HK-2 (cell line): ENCODE results near the gene MIGA2.

Source experiments
- DNase-seq: peaks from one replicate; pipeline ENCODE4 v3.0.0-alpha.2; 2018; ENCODE audit not compliant: unreplicated experiment

Gene MIGA2

DNA sequence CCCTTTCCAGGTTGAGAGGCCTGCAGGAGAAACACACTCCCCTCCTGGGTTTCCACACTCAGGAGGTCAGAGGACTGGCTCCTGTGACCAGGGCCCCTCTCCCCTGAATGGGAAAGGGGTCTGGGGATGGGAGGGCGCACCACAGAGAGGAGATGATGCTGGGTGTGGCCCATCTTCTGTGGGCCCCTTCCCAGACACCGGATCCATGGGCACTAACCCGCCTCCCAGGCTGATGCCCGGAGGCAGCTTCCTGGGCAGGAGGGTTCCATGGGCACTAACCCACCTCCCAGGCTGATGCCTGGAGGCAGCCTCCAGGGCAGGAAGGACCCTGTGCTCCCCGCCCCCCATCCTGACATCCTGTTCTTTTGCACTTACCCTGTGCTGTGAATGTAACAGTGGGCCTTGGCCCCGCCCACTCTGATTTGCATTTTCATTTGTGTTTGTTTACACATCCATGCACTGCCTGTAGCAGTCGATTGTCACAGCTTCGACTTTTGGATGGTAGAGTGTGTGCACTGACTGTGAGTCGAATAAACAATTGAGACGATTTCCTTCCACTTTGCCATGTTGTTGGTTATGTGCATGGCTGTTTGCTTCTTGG, 35.2 kb downstream of the MIGA2 start:
- no peak for DNase-seq

DNA sequence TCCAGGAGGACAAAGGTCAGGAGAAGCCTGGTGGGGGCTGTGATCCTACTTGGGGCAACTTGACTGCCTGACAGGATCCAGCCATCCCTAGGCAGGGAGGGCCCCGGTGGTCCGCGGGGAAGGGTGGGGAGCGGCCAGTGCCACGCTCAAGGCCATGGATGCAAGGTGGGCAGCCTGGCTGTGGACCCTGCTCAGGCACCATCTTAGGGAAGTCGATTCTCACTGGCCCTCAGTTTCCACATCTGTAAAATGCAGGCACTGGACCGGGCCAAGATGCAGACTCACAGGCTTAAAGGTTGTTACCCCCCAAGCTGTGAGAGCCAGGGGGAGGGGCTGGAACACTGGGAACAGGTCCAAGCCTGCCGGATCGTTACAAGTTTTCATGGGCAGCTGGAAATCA, 35.7 kb downstream of the MIGA2 start:
- DNase-seq = no peak

DNA sequence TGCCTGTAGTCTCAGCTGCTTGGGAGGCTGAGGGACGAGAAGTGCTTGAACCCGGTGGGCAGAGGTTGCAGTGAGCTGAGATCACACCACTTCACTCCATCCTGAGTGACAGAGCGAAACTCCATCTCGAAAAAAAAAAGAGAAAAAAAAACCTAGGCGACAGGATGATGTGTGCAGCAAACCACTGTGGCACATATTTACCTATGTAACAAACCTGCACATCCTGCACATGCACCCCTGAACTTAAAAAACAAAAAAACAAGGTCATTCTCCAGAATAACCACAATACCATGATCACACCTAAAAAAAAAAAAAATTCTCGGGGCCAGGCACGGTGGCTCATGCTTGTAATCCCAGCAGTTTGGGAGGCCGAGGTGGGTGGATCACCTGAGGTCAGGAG, 37.0 kb downstream of the MIGA2 start:
- DNase-seq = no peak

DNA sequence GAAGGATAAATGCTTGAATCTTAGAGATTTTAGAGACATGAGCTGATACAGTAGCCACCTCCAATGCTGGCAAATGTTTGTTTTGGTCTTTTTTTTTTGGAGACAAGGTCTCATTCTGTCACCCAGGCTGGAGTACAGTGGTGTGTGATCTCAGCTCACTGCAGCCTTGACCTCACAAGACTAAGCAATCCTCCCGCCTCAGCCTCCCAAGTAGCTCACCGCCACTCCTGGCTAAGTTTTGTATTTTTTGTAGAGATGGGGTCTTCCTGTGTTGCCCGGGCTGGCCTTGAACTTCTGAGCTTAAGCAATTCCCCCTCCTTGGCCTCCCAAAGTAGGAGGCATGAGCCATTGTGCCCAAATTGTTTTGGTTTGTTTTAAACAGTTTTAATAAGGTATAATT, 37.7 kb downstream of the MIGA2 start:
- DNase-seq = no peak

DNA sequence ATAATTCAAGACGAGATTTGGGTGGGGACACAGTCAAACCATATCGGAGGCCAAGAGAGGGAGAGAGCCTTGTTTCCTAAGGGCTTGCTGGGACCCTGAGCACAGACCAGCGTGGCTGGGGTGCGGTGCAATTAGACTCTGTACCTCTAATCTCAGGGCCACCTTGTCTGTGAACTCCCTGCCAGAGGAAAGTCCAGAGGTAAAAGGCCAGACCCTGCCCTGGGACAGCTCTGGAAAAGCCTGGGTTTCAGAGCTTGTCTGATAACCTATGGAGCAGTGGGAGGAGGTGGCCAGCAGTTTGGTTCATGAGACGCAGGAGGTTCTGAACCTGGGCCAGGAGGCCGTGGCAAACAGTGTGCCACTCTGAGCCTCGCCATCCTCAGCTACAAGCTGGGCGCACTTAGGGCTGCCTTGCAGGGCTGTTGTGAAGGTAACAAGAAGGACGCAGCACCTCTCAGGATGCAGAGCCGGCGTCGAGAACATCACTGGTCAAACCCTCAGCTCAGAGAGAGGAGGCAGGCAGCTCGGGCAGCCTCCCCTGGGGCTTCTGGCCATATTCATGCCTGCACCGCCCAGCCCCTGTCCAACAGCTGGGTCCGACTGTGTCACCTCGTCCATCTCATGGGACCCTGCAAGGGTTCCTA, 39.7 kb downstream of the MIGA2 start:
- DNase-seq = no peak

DNA sequence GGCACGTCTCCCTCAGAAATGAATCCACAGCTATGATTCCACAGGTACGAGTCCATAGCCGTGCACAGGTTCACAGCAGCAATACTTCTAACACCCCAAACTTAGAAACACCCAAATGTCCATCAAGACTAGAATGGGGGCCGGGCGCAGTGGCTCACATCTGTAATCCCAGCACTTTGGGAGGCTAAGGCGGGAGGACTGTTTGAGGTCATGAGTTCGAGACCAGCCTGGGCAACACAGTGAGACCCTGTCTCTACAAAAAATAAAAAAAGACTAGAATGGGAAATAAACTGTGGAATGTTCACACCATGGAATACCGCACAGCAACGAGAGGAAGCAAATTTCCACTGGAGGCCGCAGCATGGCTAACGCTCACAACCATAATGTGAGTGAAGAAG, 40.2 kb downstream of the MIGA2 start:
- DNase-seq = no peak

DNA sequence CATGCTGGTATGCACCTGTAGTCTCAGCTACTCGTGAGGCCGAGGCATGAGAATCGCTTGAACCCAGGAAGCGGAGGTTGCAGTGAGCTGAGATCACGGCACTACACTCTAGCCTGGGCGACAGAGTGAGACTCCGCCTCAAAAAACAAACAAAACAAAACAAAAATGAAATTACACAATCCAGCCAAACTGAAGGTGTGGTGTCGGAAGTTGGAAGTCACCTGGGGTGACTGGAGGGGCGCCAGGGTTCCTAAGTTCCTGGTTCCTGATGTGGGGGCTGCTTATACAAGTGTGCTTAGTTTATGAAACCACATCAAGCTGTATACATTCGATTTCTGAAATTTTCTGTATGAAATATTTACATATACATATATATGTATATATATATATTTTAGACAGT, 40.8 kb downstream of the MIGA2 start:
- DNase-seq = no peak

DNA sequence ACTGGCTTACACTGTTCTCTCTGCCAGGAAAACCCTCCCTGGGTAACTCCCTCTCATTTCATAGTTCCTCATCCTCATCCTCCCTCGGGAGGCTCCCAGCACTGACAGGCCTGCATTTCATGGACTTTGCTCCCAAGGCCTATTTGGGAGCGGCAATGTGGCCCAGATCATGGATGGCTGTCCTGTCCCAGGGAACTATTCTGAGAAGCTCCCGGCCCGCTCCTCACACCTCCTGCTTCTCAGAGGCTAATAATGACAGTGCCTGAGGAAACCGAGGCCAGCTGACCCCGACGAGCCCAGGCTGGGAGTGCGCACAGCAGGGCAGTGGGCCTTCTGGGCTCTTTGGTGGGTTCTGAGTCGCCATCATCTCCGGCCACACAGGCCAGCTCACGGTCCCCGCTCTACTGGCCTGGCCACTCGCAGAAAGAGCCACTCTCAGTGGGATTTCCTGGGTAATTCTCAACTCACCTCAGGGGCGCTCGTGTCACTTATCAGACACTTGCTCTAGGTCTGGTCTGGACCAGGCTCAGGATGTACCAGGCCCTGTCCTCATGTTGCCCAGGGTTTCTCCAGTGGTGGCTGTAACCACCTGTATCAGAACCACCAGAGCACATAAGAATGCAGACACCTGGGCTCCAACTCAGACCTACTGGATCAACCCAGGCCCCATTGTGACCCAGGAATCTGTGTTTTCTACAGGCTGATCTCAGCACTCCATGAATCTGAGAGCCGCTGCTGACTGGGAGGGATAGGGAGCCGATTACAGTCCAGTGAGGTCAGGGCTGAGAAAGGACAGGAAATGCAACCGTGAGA, 42.5 kb downstream of the MIGA2 start:
- no peak for DNase-seq

DNA sequence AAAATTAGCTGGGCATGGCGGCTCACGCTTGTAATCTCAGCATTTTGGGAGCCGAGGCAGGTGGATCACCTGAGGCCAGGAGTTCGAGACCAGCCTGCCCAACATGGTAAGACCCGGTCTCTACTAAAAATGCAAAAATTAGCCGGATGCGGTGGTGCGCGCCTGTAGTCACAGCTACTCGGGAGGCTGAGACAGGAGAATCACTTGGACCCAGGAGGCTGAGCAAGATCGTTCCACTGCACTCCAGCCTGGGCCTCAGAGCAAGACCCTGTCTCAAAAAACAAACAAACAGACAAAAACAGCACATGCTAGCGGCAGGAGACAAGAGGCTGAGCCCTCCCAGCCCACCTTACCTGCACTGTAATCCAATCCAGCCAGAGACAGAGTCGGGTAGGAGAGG, 43.4 kb downstream of the MIGA2 start:
- no peak for DNase-seq

DNA sequence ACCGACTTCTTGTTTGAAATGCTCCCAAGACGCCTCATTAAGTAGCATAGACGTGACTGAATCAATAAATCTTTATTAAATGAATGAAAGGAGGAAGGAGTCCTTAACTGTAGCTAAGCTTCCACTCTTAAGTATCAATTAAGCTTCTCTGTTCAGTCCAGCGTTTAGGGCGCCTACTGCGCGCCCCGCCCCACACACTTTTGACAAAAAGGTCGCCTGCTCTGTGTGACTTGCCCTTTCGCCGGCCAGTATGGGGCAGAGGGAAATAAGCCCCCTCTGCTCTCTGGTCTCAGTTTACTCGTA, 43.8 kb downstream of the MIGA2 start:
- no peak for DNase-seq

DNA sequence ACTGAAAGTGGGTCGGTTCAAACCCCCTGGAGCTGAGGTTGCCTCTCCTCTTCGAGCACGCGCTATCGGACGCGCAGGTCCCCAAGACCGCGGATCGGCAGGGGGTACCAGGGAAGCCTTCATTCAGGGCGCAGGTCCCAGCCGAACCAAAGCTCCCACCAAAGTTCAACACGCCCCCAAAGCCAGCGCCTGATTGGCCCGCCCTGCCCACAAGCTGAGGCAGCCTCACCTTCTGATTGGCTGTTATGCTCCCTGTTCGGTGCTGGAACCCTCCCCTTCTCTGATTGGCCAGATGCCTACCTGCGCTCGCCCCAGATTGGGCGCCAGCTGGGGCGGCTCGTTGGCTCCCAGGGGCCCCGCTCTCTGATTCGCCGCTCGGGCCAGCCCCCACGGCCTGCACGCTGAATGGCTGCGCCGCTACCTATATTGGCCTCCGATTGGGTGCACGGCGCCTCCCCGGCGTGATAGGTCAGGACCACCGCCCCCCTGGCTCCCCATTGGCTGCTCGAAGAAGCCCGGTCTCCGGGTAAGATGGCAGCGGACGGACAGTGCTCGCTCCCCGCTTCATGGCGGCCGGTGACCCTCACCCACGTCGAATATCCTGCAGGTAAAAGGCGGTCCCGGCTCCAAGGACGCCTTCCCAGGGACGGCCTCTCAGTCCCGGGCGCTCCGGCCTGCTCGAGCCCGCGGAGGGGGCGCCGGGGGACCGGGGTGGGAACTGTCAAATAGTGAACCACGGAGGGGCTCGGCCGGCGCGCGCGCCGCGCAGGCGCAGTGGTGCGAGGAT, 44.4 kb downstream of the MIGA2 start, which contains the start of gene DOLPP1:
DOLPP1 (plus strand) TSS at position 511 of the 787 bp plus-strand sequence; CDS start at position 532, 21 bp downstream.
- peak; percentile 100 for DNase-seq

DNA sequence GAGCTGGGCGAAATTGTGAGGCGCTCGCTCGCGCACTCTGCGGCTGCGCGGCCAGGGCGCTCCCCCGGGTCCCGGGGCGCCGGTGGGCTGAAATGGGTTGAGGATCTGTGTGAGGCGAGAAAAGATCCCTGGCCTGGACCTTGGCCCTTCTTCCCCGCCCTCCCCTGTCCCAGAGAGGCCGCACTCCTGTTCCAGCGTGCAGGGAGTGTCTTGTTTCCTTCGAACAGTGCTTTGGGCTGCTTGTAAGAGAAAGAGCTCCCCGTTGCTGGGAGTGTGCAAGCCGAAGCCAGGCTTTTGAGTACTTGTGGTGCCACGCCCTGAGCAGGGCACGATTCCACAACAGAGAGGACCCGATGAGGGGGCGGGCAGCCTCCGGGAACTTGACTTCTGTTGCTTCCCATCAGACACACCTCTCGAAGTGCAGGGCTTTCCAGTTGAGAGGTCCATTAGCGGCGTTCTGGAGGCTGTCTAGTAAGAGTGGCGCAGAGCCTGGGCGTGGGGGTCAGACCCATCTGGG, 45.0 kb downstream of the MIGA2 start:
- no peak for DNase-seq

DNA sequence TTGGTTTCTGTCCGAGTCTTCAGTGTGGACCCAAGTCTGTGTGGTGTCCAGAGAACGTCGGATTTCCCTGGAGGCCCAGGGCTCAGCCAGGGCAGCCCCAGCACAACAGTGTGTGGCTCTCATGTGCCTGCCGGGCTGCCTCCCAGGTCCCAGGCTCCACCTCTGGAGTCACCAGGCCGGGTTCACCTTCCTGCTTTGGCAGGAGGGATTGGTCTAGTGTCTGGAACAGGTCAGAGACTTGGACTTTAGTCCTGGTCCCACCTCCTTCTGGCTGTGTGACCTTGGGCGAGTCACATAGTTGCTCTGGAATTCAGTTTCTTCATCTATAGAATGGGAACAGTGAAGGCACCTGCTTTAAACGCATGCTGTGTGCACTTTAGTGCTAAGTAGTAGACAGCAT, 47.7 kb downstream of the MIGA2 start:
- DNase-seq = no peak

DNA sequence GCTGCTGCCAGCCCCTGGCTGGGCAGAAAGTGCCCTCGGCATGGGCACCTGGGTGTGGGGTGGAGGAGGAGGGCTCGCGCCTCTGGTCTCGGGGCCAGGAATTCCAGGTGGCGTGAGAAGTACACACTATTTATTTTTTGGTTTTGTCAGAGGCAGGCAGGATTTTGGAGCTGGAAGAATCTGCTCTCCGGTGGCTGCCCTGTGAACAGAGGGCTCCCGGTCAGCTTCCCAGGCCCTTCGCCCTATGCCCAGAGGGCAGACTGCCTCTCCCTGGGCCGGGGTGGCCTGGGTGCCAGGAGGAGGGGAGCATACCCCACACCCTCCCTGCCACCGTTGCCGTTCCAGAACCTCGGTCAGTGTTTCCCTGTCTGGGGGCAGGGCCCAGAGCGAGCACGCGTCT, 52.8 kb downstream of the MIGA2 start:
- no peak for DNase-seq

DNA sequence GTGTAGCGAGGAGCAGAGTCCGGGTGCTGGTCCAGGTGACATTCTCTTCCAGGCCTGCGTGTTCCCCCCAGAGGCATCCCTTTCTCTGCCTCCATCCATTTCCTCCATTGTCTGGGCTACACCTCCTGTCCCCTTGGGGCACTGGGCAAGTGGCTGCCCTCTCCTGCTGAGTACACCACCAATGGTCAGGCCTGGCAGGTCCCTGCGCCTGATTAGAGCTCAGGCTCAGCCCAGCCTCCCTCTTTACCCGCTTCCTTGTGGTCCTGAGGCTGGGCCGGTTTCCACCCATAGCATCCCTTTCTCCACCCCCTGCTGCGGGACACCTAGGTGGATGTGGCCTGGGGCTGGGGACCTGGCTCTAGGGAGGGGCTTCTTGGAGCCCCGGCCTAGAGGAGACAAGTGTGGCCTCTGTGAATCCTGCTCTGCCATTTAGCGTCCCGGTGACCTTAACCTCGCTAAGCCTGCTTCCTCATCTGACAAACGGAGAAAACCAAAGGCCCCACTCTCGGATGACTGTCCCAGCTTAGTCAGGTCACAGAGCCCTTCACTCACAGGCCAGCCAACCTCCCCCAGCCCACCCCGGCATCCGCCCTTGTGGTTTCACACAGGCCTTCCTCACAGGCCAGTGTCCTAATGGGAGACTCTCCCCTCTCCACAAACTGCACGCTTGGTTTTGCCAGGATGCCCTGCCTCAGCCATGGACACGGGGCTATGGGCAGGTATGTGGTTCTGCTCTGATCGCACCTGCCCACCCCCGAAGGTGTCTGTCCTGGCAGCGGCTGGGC, 57.4 kb downstream of the MIGA2 start:
- no peak for DNase-seq

DNA sequence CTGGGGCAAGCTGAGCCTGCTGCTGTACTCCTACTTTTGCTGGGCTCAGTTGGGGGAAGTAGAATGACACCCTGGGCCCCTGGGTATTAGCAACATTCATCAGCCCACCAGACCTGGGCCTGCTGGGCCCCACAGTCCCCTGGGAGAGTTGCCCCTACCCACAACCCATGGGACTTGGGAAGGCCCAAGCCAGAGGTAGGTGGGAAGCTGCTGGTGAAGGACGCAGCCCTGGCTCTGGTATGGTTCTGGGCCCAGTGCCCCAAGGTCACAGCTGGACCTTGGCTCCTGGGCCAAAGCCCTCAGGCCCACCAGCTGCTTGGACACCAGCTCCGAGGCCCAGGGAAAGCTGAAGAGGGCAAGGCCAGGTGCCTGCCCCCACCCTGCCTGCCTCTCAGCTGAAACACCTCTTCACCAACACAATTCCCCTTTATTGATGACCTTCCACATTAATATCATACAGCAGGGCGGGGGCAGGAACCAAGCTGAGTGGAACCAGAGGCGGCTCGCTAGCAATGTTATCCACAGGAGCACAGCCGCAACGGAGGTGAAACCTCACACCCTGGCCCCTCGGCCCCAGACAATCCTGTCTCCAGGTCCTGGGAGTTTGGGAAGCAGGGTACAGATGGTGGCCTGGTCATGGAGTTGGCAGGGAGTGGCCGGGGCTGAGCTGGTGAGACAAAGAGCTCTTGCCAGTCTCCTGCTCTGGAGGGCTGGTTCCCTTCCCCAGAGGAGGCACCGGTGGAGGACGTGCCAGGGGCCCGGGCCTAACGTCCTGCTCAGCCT, 58.2 kb downstream of the MIGA2 start:
- DNase-seq = no peak

DNA sequence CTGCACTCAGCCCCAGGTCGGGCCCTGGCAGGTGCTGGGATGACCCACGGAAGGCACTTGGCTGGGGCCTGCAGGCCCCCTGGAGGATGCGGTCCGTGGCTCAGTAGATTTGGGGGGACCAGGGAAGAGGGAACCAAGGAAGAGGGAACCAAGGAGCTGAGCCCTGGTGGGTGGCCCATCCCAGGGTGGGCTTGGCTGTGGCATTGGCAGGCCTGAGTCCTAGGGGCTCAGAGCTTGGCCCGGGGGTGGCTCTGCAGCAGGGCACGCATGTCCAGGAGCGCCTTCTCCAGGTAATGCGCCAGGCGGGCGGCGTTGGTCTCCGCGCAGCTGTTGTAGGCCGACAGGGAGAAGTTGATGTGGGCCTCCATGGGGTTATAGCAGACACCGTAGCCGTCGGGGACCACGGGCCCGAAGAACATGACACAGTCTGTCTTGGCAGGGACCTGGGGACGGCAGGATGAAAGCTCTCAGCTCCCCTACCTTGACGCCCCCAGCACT, 58.8 kb downstream of the MIGA2 start:
- no peak for DNase-seq

DNA sequence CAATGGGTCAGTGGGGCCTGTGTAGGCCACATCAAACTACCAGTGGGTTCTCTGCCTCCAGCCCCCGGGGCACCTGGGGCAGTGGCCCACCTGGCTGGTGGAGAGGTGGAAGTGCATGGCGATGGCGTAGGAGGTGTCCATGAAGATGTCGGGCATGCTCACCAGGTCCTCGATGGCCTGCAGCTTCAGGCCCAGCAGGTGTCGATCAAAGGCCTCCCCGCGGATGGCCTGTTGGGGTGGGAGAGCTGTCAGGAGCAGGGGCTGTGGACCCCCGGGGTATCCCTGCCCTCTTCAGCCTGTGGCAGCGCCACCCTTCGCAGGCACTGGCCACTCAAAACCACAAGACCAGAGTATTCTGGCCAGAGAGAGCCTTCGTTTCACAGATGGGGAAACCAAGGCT, 59.5 kb downstream of the MIGA2 start:
- DNase-seq = no peak

DNA sequence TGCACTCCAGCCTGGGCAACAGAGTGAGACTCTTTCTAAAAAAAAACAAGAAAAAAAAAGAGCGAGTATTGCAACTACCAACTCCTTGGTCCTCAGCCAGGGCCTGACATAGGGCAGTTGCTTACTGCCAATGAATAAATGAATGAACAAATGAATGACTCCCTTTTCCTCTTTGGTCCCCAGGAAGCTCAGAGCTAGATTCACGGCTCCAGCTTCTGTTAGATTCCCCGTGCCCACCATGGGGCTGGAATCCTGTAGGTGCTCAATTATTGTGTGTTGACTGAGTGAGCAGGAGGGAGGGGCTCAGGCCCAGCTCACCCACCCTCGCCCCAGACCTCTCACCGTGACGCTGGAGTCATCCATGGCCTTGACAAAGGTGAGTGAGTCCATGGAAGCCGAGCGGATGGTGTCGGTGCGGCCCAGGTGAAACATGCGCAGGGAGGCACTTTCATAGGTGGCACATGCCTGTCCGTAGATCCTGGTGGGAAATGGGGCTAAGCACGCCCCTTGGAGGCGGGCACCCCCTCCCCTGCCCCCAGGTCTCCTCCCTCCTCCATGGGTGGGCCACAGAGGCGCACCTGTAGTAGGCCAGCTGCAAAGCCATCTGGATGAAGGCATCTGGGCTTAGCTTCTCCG, 61.4 kb downstream of the MIGA2 start:
- DNase-seq = no peak

DNA sequence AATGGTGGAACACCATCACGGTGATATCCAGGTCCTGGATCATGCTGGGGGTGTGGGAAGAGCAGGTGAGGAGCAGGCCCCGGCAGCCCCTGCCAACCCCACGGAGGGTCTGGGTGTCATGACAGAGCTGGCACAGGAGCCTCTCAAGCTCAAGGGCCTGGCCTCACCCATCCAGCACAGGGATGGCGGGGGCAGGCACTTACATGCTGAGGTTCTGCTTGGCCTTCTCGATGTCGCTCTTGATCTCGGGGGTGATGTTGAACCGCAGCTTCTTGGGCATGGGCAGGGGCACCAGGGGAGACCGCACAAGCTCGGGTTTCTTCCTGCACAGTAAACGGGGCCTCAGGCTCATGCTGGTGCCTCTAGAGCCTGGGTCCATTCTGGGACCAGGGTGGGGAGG, 61.9 kb downstream of the MIGA2 start:
- no peak for DNase-seq
